ENCODE data around the gene REXO1. TPM values are rescaled to one million over a fixed set of nuclear protein-coding genes. Genes with fewer than 3 reads are reported as not detected.

REXO1 gene, protein sequence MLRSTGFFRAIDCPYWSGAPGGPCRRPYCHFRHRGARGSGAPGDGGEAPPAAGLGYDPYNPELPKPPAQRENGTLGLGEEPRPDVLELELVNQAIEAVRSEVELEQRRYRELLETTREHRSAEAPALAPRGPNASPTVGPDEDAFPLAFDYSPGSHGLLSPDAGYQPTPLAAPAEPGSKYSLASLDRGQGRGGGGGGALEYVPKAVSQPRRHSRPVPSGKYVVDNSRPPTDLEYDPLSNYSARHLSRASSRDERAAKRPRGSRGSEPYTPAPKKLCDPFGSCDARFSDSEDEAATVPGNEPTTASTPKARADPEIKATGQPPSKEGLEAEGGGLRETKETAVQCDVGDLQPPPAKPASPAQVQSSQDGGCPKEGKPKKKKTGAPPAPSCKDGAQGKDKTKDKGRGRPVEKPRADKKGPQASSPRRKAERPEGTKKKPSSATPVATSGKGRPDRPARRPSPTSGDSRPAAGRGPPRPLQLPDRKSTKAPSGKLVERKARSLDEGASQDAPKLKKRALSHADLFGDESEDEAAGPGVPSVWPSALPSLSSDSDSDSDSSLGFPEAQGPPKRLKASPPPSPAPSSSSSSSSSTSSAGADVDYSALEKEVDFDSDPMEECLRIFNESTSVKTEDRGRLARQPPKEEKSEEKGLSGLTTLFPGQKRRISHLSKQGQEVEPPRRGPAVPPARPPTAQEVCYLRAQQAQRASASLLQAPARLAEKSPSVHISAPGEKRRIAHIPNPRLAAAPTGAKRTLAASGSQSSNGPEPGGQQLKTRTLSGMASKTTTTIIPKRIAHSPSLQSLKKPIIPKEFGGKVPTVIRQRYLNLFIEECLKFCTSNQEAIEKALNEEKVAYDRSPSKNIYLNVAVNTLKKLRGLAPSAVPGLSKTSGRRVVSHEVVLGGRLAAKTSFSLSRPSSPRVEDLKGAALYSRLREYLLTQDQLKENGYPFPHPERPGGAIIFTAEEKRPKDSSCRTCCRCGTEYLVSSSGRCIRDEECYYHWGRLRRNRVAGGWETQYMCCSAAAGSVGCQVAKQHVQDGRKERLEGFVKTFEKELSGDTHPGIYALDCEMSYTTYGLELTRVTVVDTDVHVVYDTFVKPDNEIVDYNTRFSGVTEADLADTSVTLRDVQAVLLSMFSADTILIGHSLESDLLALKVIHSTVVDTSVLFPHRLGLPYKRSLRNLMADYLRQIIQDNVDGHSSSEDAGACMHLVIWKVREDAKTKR
- total RNA-seq (10 to 100 TPM; 13.5 to 35.2 (median 22.3) TPM), polyA plus RNA-seq (10 to 100 TPM; 16.5 to 26.9 (median 20.3) TPM)
- long read RNA-seq, donor 1, partial matches to known transcripts = 1 of 4 reads
- long read RNA-seq, donor 1, other reads (novel, unspliced or antisense) = 3 of 4 reads
- long read RNA-seq, donor 2, full-length matches to known transcripts = 2 of 13 reads
- long read RNA-seq, donor 2, partial matches to known transcripts = 9 of 13 reads
- long read RNA-seq, donor 2, other reads (novel, unspliced or antisense) = 2 of 13 reads

DNA sequence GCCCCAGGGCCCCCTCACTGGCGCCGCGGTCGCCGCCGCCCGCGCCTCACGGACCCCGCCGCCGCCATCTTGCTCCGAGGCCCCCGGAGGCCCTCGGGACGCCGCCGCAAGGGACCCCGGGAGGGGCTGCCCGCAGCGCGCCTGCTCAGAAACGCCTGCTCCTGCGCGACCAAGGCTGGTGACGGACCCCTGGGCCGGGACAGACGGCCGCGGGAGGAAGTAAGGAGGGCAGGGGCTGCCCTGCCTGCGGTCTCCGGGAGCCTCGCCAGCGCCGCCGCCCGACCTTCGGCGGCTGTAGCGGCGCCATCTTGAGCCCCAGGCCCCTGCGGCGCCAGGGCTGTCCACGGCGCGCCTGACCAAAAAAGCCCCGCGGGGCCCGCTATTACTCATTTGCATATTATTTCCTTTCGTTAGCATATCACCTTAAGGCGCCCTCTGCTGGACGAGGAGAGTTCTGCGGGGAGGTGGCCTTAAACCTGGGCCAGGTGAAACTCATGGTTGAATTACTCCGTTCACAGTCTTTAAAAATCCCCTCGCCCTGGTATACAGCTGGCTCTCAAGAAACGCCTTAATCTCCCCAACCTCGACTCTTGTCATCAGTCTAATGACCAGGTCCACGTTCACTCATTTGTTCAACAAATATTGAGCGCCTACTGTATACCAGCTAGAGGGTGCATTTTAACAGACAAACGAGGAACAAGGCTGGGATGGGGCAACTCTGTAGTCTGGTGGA, at the start of gene REXO1:
REXO1 (minus strand) TSS at position 85 of the 733 bp plus-strand sequence. CDS start 125 bp downstream, outside the sequence.
- Histone ChIP-seq H3K4me3 (peak within 1 kb of the TSS; percentile 88), H3K36me3 (ENCODE audit: insufficient read depth in 1 of 2, low read depth in 1 of 2) (no peaks in the 10 kb centered on the region), H3K27ac (peak within 1 kb of the TSS; percentile 99), H3K4me1 (peaks cover 41% of the 10 kb centered on the region), H3K27me3 (ENCODE audit: insufficient read depth in 3 of 3, low read length in 2 of 3) (peaks cover 0 to 16% (median 2%) of the 10 kb centered on the region in 3 donors), H3K9me3 (no peaks in the 10 kb centered on the region)
- 2 to 3% (median 2%) methylated on average over 45 to 60 of the region's 60 CpGs for WGBS, 3 donors
- intact Hi-C loops (cut with DNase I) = no loop called here
- DNase-seq (peak; percentile 96 to 97), ATAC-seq (peak; percentile 90 to 94 (median 92))
- TF ChIP-seq, protein P1, sequence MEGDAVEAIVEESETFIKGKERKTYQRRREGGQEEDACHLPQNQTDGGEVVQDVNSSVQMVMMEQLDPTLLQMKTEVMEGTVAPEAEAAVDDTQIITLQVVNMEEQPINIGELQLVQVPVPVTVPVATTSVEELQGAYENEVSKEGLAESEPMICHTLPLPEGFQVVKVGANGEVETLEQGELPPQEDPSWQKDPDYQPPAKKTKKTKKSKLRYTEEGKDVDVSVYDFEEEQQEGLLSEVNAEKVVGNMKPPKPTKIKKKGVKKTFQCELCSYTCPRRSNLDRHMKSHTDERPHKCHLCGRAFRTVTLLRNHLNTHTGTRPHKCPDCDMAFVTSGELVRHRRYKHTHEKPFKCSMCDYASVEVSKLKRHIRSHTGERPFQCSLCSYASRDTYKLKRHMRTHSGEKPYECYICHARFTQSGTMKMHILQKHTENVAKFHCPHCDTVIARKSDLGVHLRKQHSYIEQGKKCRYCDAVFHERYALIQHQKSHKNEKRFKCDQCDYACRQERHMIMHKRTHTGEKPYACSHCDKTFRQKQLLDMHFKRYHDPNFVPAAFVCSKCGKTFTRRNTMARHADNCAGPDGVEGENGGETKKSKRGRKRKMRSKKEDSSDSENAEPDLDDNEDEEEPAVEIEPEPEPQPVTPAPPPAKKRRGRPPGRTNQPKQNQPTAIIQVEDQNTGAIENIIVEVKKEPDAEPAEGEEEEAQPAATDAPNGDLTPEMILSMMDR (IDR thresholded peaks at IDR 0.05) = peak; percentile 90

DNA sequence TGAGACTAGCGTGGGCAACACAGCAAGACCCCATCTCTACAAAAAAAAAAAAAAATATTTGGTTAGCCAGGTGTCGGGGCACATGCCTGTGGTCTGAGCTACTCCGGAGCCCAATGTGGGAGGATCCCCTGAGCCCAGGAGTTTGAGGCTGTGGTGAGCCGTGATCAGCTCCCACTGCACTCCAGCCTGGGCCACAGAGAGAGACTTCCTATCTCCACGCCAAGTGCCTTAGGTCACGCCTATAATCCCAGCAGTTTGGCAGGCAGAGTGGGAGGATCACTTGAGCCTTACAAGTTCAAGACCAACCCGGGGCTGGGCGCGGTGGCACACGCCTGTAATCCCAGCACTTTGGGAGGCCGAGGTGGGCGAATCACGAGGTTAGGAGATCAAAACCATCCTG, 48.2 kb upstream of the REXO1 start:
- H3K4me1 ChIP-seq = peaks cover 5% of the 10 kb centered on the region
- no peaks in the 10 kb centered on the region for H3K9me3 ChIP-seq
- no peak overlapping the region for H3K4me3 ChIP-seq
- H3K36me3 ChIP-seq (ENCODE audit: insufficient read depth in 1 of 2, low read depth in 1 of 2) = no peaks in the 10 kb centered on the region
- TF ChIP-seq, protein P1 (IDR thresholded peaks at IDR 0.05) = no peak
- WGBS, 3 donors = 71 to 76% (median 75%) methylated on average over 13 of the region's 13 CpGs
- DNase-seq (no peak), ATAC-seq (no peak)
- H3K27ac ChIP-seq = no peak overlapping the region
- H3K27me3 ChIP-seq (ENCODE audit: insufficient read depth in 3 of 3, low read length in 2 of 3) = no peaks in the 10 kb centered on the region
- intact Hi-C loops (cut with DNase I) = no loop called here

GRCh38 chr19:1893791-1894190, 45.5 kb upstream of the REXO1 start:
- WGBS, 3 donors = 74 to 83% (median 79%) methylated on average over 17 of the region's 17 CpGs
- peaks cover 5% of the 10 kb centered on the region for H3K4me1 ChIP-seq
- DNase-seq = no peak
- H3K27me3 ChIP-seq (ENCODE audit: insufficient read depth in 3 of 3, low read length in 2 of 3) = no peaks in the 10 kb centered on the region
- ATAC-seq = no peak
- no peak overlapping the region for H3K27ac ChIP-seq
- H3K9me3 ChIP-seq = no peaks in the 10 kb centered on the region
- no peak overlapping the region for H3K4me3 ChIP-seq
- TF ChIP-seq, protein P1 (IDR thresholded peaks at IDR 0.05) = no peak
- intact Hi-C loops (cut with DNase I) = no loop called here
- H3K36me3 ChIP-seq (ENCODE audit: insufficient read depth in 1 of 2, low read depth in 1 of 2) = no peaks in the 10 kb centered on the region

DNA sequence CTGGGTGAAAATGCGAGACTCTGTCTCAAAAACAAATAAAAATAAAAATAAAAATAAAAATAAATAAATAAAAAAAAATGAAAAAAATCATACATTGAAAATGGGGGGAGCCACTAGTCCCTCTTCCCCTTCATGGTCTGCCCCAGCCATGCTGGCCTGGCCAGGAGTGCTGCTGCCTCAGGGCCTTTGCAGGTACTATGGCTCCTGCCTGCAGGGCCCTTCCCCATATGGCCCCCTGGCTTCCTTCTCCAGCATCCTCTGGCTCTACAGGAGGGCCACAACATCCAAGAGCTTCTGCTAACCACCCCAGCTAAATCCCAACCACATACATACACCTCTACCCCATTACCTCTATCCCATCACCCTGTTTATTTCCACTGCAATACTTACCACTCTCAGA, 41.6 kb upstream of the REXO1 start:
- no peaks in the 10 kb centered on the region for H3K9me3 ChIP-seq
- H3K27me3 ChIP-seq (ENCODE audit: insufficient read depth in 3 of 3, low read length in 2 of 3) = no peaks in the 10 kb centered on the region
- DNase-seq (no peak), ATAC-seq (no peak)
- no peak overlapping the region for H3K27ac ChIP-seq
- H3K4me1 ChIP-seq = no peaks in the 10 kb centered on the region
- TF ChIP-seq, protein P1 (IDR thresholded peaks at IDR 0.05) = no peak
- no peaks in the 10 kb centered on the region for H3K36me3 ChIP-seq (ENCODE audit: insufficient read depth in 1 of 2, low read depth in 1 of 2)
- intact Hi-C loops (cut with DNase I) = no loop called here
- H3K4me3 ChIP-seq = no peak overlapping the region
- WGBS, 3 donors = 92 to 98% (median 95%) methylated on average over 1 of the region's 1 CpG

Measured in psoas muscle (tissue), 8 donors.